HEK293 (cell line): ENCODE results near the gene DISC1.

Source experiments
- HIC1 ChIP-seq: fragments of 450-650 bp; formaldehyde crosslinking; IDR thresholded peaks from 2 replicates; pipeline ENCODE4 v1.5.1; 2016; ENCODE audit warnings: missing biosample characterization, missing genetic modification characterization
- IKZF3 ChIP-seq: fragments of 450-650 bp; IDR thresholded peaks from 2 replicates; pipeline ENCODE4 v1.5.0; 2018; ENCODE audit warnings: missing biosample characterization, mild to moderate bottlenecking, missing genetic modification characterization, moderate library complexity
- SETDB1 ChIP-seq: IDR thresholded peaks from one replicate; pipeline ENCODE4 v1.6.1; 2017; ENCODE audit warnings: mild to moderate bottlenecking, low read length, moderate library complexity, mixed read lengths; ENCODE audit not compliant: insufficient read length
- TCF7L2 ChIP-seq: IDR thresholded peaks from 2 replicates; pipeline ENCODE4 v1.6.1; 2011; ENCODE audit warnings: low read depth, mild to moderate bottlenecking, inconsistent platforms, low read length, moderate library complexity, borderline replicate concordance
- ZNF121 ChIP-seq: fragments of 450-650 bp; formaldehyde crosslinking; IDR thresholded peaks from 2 replicates; pipeline ENCODE4 v1.5.1; 2016; ENCODE audit warnings: missing biosample characterization, missing genetic modification characterization
- ZNF174 ChIP-seq: fragments of 450-650 bp; formaldehyde crosslinking; IDR thresholded peaks from 2 replicates; pipeline ENCODE4 v1.5.0; 2017; ENCODE audit warnings: missing biosample characterization, mild to moderate bottlenecking, missing genetic modification characterization
- ZNF248 ChIP-seq: fragments of 450-650 bp; formaldehyde crosslinking; IDR thresholded peaks from 2 replicates; pipeline ENCODE4 v1.5.1; 2017; ENCODE audit warnings: missing biosample characterization, missing genetic modification characterization
- ZXDB ChIP-seq: fragments of 450-650 bp; formaldehyde crosslinking; IDR thresholded peaks from 2 replicates; pipeline ENCODE4 v1.5.1; 2016; ENCODE audit warnings: missing biosample characterization, missing genetic modification characterization
- TF ChIP-seq, protein P1 (sequence below): fragments of 450-650 bp; formaldehyde crosslinking; IDR thresholded peaks from 2 replicates; pipeline ENCODE4 v1.5.1; 2016; ENCODE audit warnings: missing biosample characterization, missing genetic modification characterization

- TF ChIP-seq ZNF121 (tag by site-specific recombination) (no peak), ZXDB (tag by site-specific recombination) (no peak), ZNF174 (tag by site-specific recombination) (no peak), HIC1 (tag by site-specific recombination) (no peak), SETDB1 (no peak), IKZF3 (tag by site-specific recombination) (no peak), TCF7L2 (no peak), ZNF248 (no peak)
- TF ChIP-seq, protein P1, sequence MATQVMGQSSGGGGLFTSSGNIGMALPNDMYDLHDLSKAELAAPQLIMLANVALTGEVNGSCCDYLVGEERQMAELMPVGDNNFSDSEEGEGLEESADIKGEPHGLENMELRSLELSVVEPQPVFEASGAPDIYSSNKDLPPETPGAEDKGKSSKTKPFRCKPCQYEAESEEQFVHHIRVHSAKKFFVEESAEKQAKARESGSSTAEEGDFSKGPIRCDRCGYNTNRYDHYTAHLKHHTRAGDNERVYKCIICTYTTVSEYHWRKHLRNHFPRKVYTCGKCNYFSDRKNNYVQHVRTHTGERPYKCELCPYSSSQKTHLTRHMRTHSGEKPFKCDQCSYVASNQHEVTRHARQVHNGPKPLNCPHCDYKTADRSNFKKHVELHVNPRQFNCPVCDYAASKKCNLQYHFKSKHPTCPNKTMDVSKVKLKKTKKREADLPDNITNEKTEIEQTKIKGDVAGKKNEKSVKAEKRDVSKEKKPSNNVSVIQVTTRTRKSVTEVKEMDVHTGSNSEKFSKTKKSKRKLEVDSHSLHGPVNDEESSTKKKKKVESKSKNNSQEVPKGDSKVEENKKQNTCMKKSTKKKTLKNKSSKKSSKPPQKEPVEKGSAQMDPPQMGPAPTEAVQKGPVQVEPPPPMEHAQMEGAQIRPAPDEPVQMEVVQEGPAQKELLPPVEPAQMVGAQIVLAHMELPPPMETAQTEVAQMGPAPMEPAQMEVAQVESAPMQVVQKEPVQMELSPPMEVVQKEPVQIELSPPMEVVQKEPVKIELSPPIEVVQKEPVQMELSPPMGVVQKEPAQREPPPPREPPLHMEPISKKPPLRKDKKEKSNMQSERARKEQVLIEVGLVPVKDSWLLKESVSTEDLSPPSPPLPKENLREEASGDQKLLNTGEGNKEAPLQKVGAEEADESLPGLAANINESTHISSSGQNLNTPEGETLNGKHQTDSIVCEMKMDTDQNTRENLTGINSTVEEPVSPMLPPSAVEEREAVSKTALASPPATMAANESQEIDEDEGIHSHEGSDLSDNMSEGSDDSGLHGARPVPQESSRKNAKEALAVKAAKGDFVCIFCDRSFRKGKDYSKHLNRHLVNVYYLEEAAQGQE (tag by site-specific recombination): no peak
Measured at GRCh38 chr1:231952154-231952553, 325.6 kb downstream of the DISC1 start.
